ENCODE measurements around the gene CREB3L2.
A peak's percentile ranks its signal among the peaks of the same experiment; 100 is the strongest.
"Not testable (repeated sequence)": the region's sequence is repeated elsewhere in the genome, so short reads cannot be mapped to it uniquely, and the experiment has no call there.

Gene CREB3L2

GRCh38 chr7:137987018-137987349 is 14.9 kb downstream of the CREB3L2 start:
- DNase-seq, result no peak

- DNase-seq, result peak; percentile 70
Measured at GRCh38 chr7:137986252-137987017, 15.5 kb downstream of the CREB3L2 start.

GRCh38 chr7:137985897-137986251 is 16.0 kb downstream of the CREB3L2 start:
- DNase-seq, result no peak

GRCh38 chr7:137985253-137985896 is 16.5 kb downstream of the CREB3L2 start:
- DNase-seq, result no peak

- DNase-seq, result no peak
Measured at GRCh38 chr7:137984181-137985041, 17.5 kb downstream of the CREB3L2 start.

- no peak for DNase-seq
Measured at GRCh38 chr7:137983323-137984008, 18.4 kb downstream of the CREB3L2 start.

GRCh38 chr7:137982394-137982793 is 19.5 kb downstream of the CREB3L2 start:
- DNase-seq, result not testable (repeated sequence)

GRCh38 chr7:137981668-137982067 is 20.2 kb downstream of the CREB3L2 start:
- no peak for DNase-seq

GRCh38 chr7:137981175-137981574 is 20.7 kb downstream of the CREB3L2 start:
- no peak for DNase-seq

GRCh38 chr7:137980308-137980707 is 21.6 kb downstream of the CREB3L2 start:
- DNase-seq, result no peak

- peak; percentile 87 for DNase-seq
Measured at GRCh38 chr7:137978464-137979237, 23.2 kb downstream of the CREB3L2 start.

GRCh38 chr7:137977173-137977572 is 24.7 kb downstream of the CREB3L2 start:
- DNase-seq, result no peak

- no peak for DNase-seq
Measured at GRCh38 chr7:137976696-137977095, 25.2 kb downstream of the CREB3L2 start.

GRCh38 chr7:137976232-137976631 is 25.7 kb downstream of the CREB3L2 start:
- DNase-seq, result no peak

- no peak for DNase-seq
Measured at GRCh38 chr7:137975768-137976167, 26.1 kb downstream of the CREB3L2 start.

- DNase-seq, result peak; percentile 77
Measured at GRCh38 chr7:137975221-137975620, 26.7 kb downstream of the CREB3L2 start.

GRCh38 chr7:137974766-137975165 is 27.1 kb downstream of the CREB3L2 start:
- no peak for DNase-seq

- peak; percentile 92 for DNase-seq
Measured at GRCh38 chr7:137970253-137970975, 31.5 kb downstream of the CREB3L2 start.

GRCh38 chr7:137969828-137970227 is 32.1 kb downstream of the CREB3L2 start:
- DNase-seq, result no peak

- no peak for DNase-seq
Measured at GRCh38 chr7:137968890-137969289, 33.0 kb downstream of the CREB3L2 start.

- DNase-seq, result not testable (repeated sequence)
Measured at GRCh38 chr7:137968339-137968738, 33.5 kb downstream of the CREB3L2 start.

Measured in fibroblast of skin of abdomen (primary cell).